ENCODE results near the gene SEPSECS. TPM values are rescaled to one million over a fixed set of nuclear protein-coding genes. Genes with fewer than 3 reads are reported as not detected.
A peak's percentile ranks its signal among the peaks of the same experiment; 100 is the strongest.

SEPSECS gene
- total RNA-seq, 1 donor, result 8.3 TPM

- H3K27ac ChIP-seq (ENCODE audit: low read depth, low read length), result no peak overlapping the region
- H3K79me2 ChIP-seq (ENCODE audit: insufficient read depth, low read length), result no peaks in the 10 kb centered on the region
- H3K4me2 ChIP-seq (ENCODE audit: insufficient read depth, low read length), result no peak overlapping the region
- no peaks in the 10 kb centered on the region for H3K27me3 ChIP-seq (ENCODE audit: insufficient read depth, low read length)
- no peak for TF ChIP-seq CTCF (IDR thresholded peaks at IDR 0.05; ENCODE audit: extremely low read depth, low read depth, low read length)
- no peak for DNase-seq (ENCODE audit: insufficient read length, low spot score, missing footprints)
- no peaks in the 10 kb centered on the region for H3K36me3 ChIP-seq (ENCODE audit: insufficient read depth, low read length)
- no peak overlapping the region for H3K4me3 ChIP-seq (ENCODE audit: insufficient read depth, low read length)
- peaks cover 22% of the 10 kb centered on the region for H3K4me1 ChIP-seq (ENCODE audit: insufficient read depth, low read length)
- H2AFZ ChIP-seq (ENCODE audit: low read length), result no peak overlapping the region
- no peaks in the 10 kb centered on the region for H4K20me1 ChIP-seq (ENCODE audit: insufficient read depth, low read length)
- no peaks in the 10 kb centered on the region for H3K9me3 ChIP-seq (ENCODE audit: low read depth, low read length)
These were observed 43.0 kb downstream of the SEPSECS start for GRCh38 chr4:25117274-25117673.

GRCh38 chr4:25113915-25114904 lies 46.0 kb downstream of the SEPSECS start:
- peak overlapping the region; percentile 33 for H2AFZ ChIP-seq (ENCODE audit: low read length)
- H3K9me3 ChIP-seq (ENCODE audit: low read depth, low read length), result no peaks in the 10 kb centered on the region
- no peaks in the 10 kb centered on the region for H3K79me2 ChIP-seq (ENCODE audit: insufficient read depth, low read length)
- H3K4me1 ChIP-seq (ENCODE audit: insufficient read depth, low read length), result peaks cover 24% of the 10 kb centered on the region
- no peak overlapping the region for H3K4me2 ChIP-seq (ENCODE audit: insufficient read depth, low read length)
- no peaks in the 10 kb centered on the region for H3K36me3 ChIP-seq (ENCODE audit: insufficient read depth, low read length)
- no peak overlapping the region for H3K27ac ChIP-seq (ENCODE audit: low read depth, low read length)
- no peaks in the 10 kb centered on the region for H4K20me1 ChIP-seq (ENCODE audit: insufficient read depth, low read length)
- peak; percentile 72 for DNase-seq (ENCODE audit: insufficient read length, low spot score, missing footprints)
- H3K27me3 ChIP-seq (ENCODE audit: insufficient read depth, low read length), result peaks cover 4% of the 10 kb centered on the region
- H3K4me3 ChIP-seq (ENCODE audit: insufficient read depth, low read length), result no peak overlapping the region
- no peak for TF ChIP-seq CTCF (IDR thresholded peaks at IDR 0.05; ENCODE audit: extremely low read depth, low read depth, low read length)

GRCh38 chr4:25112995-25113380 lies 47.3 kb downstream of the SEPSECS start:
- Histone ChIP-seq H4K20me1 (ENCODE audit: insufficient read depth, low read length) (no peaks in the 10 kb centered on the region), H3K4me2 (ENCODE audit: insufficient read depth, low read length) (peak overlapping the region; percentile 39), H3K9me3 (ENCODE audit: low read depth, low read length) (no peaks in the 10 kb centered on the region), H3K4me3 (ENCODE audit: insufficient read depth, low read length) (no peak overlapping the region), H3K4me1 (ENCODE audit: insufficient read depth, low read length) (peaks cover 24% of the 10 kb centered on the region), H3K36me3 (ENCODE audit: insufficient read depth, low read length) (no peaks in the 10 kb centered on the region), H3K27me3 (ENCODE audit: insufficient read depth, low read length) (peaks cover 4% of the 10 kb centered on the region), H2AFZ (ENCODE audit: low read length) (no peak overlapping the region), H3K79me2 (ENCODE audit: insufficient read depth, low read length) (no peaks in the 10 kb centered on the region), H3K27ac (ENCODE audit: low read depth, low read length) (no peak overlapping the region)
- DNase-seq (ENCODE audit: insufficient read length, low spot score, missing footprints), result no peak
- TF ChIP-seq CTCF (IDR thresholded peaks at IDR 0.05; ENCODE audit: extremely low read depth, low read depth, low read length), result no peak

- no peak for TF ChIP-seq CTCF (IDR thresholded peaks at IDR 0.05; ENCODE audit: extremely low read depth, low read depth, low read length)
- peak overlapping the region; percentile 39 for H3K4me2 ChIP-seq (ENCODE audit: insufficient read depth, low read length)
- H3K9me3 ChIP-seq (ENCODE audit: low read depth, low read length), result no peaks in the 10 kb centered on the region
- peaks cover 24% of the 10 kb centered on the region for H3K4me1 ChIP-seq (ENCODE audit: insufficient read depth, low read length)
- no peaks in the 10 kb centered on the region for H4K20me1 ChIP-seq (ENCODE audit: insufficient read depth, low read length)
- no peaks in the 10 kb centered on the region for H3K36me3 ChIP-seq (ENCODE audit: insufficient read depth, low read length)
- DNase-seq (ENCODE audit: insufficient read length, low spot score, missing footprints), result peak; percentile 36
- H3K79me2 ChIP-seq (ENCODE audit: insufficient read depth, low read length), result no peaks in the 10 kb centered on the region
- peaks cover 7% of the 10 kb centered on the region for H3K27me3 ChIP-seq (ENCODE audit: insufficient read depth, low read length)
- no peak overlapping the region for H2AFZ ChIP-seq (ENCODE audit: low read length)
- H3K4me3 ChIP-seq (ENCODE audit: insufficient read depth, low read length), result no peak overlapping the region
- no peak overlapping the region for H3K27ac ChIP-seq (ENCODE audit: low read depth, low read length)
These were observed 47.8 kb downstream of the SEPSECS start for GRCh38 chr4:25112366-25112994.

Measured in osteoblast (primary cell).